ENCODE results near the gene PCDH9. TPM values are rescaled to one million over a fixed set of nuclear protein-coding genes. Genes with fewer than 3 reads are reported as not detected.
A peak's percentile ranks its signal among the peaks of the same experiment; 100 is the strongest.

Gene PCDH9
- polyA plus RNA-seq, 1 of the 3 experiments (the other 2 are of a cell fraction): 1.3 TPM

DNA sequence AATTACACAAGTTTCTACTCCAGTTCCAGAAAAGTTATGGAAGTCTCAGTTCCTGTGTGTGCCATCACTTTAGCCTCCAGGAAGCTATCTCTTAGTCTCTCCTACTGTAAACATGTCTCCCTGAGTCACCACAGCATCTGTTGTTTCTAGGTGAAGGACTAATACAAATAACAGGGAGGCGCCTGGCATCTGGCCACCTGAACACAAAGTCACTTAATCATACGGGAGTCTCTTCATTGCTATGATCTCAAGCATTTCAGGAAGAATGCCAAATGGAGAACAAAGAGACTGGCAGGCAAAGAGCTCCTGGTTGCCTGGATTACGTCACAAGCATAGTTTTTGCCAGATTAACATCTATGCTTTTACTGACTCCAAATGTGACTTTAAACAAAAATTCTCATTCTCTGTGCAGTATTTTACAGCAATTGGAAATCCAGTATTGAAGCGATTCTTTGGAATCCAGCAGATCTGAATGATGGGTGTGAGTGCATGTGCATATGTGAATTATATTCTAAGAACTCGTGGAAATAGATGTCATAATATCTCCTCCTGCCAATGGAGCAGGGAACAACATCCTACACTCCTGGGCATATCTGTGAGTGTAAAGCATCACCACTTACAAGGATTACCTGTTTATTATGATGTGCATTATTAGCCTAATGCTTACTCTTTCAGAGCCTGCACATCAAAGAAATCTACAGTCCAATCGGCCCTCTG, 572.8 kb downstream of the PCDH9 start:
- no peaks in the 10 kb centered on the region for H3K36me3 ChIP-seq (replicated peaks in 1 of 2; ENCODE audit: control insufficient read depth in 1 of 2, insufficient read depth in 2 of 2, low read length in 1 of 2)
- WGBS (ENCODE audit: low lambda C conversion rate): 9% methylated on average over 6 of the region's 6 CpGs
- H3K27me3 ChIP-seq (ENCODE audit: insufficient read depth): no peaks in the 10 kb centered on the region
- no peak overlapping the region for H3K4me3 ChIP-seq (ENCODE audit: low read depth in 2 of 2, low read length in 1 of 2)
- H4K20me1 ChIP-seq (ENCODE audit: insufficient read depth): no peaks in the 10 kb centered on the region
- H3K9me3 ChIP-seq: peaks cover 5% of the 10 kb centered on the region; the same call in 1 of the 2 replicates
- peak overlapping the region; percentile 76 to 93 for H3K27ac ChIP-seq (ENCODE audit: low read depth in 2 of 2, low read length in 1 of 2)
- ChIA-PET CTCF (interaction anchor here (0.6 to 1.1 kb wide), 2 partner anchors 32 to 39 kb away, joined by 3 to 5 read pairs; no protein-coding TSS in a partner anchor), POLR2A (interaction anchor here (0.6 kb wide), 1 partner anchor 1575 kb away, joined by 4 read pairs; no protein-coding TSS in a partner anchor)
- no peaks in the 10 kb centered on the region for H3K79me2 ChIP-seq (ENCODE audit: insufficient read depth)
- no peaks in the 10 kb centered on the region for H3K9me2 ChIP-seq
- peak overlapping the region; percentile 69; the same call in 1 of the 2 replicates for H2AFZ ChIP-seq (ENCODE audit: low read depth)
- H3F3A ChIP-seq (replicated peaks; ENCODE audit: insufficient read depth): peaks cover 33% of the 10 kb centered on the region
- peak overlapping the region; percentile 49 for H3K9ac ChIP-seq
- H3K4me1 ChIP-seq (ENCODE audit: control insufficient read depth in 1 of 2, insufficient read depth in 2 of 2, low read depth in 1 of 2, low read length in 1 of 2): peaks cover 3 to 33% of the 10 kb centered on the region in 2 experiments; a peak in 3 of 4 replicates
- TF ChIP-seq CTCF (IDR thresholded peaks at IDR 0.05) (peak; percentile 19; the same call in 1 of the 2 replicates), RCOR1 (IDR thresholded peaks at IDR 0.05; ENCODE audit: low read length) (peak; percentile 42), POLR2AphosphoS5 (IDR thresholded peaks at IDR 0.05; ENCODE audit: low read depth, low read length) (0 out of 2 replicates have a peak, but pooled peaks have one; percentile 41), GATA2 (CRISPR knock-in tag; IDR thresholded peaks at IDR 0.05) (peak; percentile 71; the same call in 1 of the 2 replicates), IRF3 (IDR thresholded peaks at IDR 0.05; ENCODE audit: low read depth, low read length) (no peak), MXI1 (IDR thresholded peaks at IDR 0.05; ENCODE audit: low read depth, low read length) (no peak), FOSL2 (IDR thresholded peaks at IDR 0.05; ENCODE audit: borderline replicate concordance, low read depth) (peak; percentile 78), PBX3 (IDR thresholded peaks at IDR 0.05) (peak; percentile 88), FOXM1 (IDR thresholded peaks at IDR 0.05; ENCODE audit: low read depth) (peak; percentile 61; the same call in 1 of the 2 replicates), NRF1 (IDR thresholded peaks at IDR 0.05; ENCODE audit: low read depth, low read length) (no peak), RFX5 (IDR thresholded peaks at IDR 0.05; ENCODE audit: low read length) (peak; percentile 77), YY1 (IDR thresholded peaks at IDR 0.05; ENCODE audit: low read depth) (peak; percentile 59; the same call in 1 of the 2 replicates), EP300 (IDR thresholded peaks at IDR 0.05; ENCODE audit: borderline replicate concordance in 1 of 2, low read depth in 1 of 2, low read length in 1 of 2) (peak; percentile 43 to 87; a peak in 2 of 4 replicates), CHD2 (IDR thresholded peaks at IDR 0.05; ENCODE audit: low read length, partially characterized antibody) (no peak), TEAD4 (IDR thresholded peaks at IDR 0.05; ENCODE audit: borderline replicate concordance, insufficient read depth) (peak; percentile 77), MEF2A (IDR thresholded peaks at IDR 0.05; ENCODE audit: borderline replicate concordance, low read depth) (0 out of 2 replicates have a peak, but pooled peaks have one; percentile 30), JUND (IDR thresholded peaks at IDR 0.05) (peak; percentile 80), TCF12 (IDR thresholded peaks at IDR 0.05) (peak; percentile 91), ZBTB33 (IDR thresholded peaks at IDR 0.05; ENCODE audit: borderline replicate concordance, low read depth) (peak; percentile 65; the same call in 1 of the 2 replicates), NFIC (IDR thresholded peaks at IDR 0.05; ENCODE audit: borderline replicate concordance) (peak; percentile 96), RAD21 (IDR thresholded peaks at IDR 0.05; ENCODE audit: low read length) (peak; percentile 22), RXRA (IDR thresholded peaks at IDR 0.05; ENCODE audit: borderline replicate concordance, low read depth) (no peak; the same call in 1 of the 2 replicates), SIN3A (IDR thresholded peaks at IDR 0.05; ENCODE audit: borderline replicate concordance, low read depth, low read length) (peak; percentile 52; the same call in 1 of the 2 replicates)
- TF ChIP-seq, protein P1, sequence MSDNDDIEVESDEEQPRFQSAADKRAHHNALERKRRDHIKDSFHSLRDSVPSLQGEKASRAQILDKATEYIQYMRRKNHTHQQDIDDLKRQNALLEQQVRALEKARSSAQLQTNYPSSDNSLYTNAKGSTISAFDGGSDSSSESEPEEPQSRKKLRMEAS (IDR thresholded peaks at IDR 0.05; ENCODE audit: low read depth): peak; percentile 30; the same call in 1 of the 2 replicates
- H3K4me2 ChIP-seq: peak overlapping the region; percentile 38; the same call in 1 of the 2 replicates
- DNase-seq: peak; percentile 28

Data from SK-N-SH (cell line).